ENCODE results near the gene RUNX3. TPM values are rescaled to one million over a fixed set of nuclear protein-coding genes. Genes with fewer than 3 reads are reported as not detected.

Gene RUNX3
- polyA plus RNA-seq, 6 donors from 2014 or later, result 14.7 to 28.7 (median 18.2) TPM

DNA sequence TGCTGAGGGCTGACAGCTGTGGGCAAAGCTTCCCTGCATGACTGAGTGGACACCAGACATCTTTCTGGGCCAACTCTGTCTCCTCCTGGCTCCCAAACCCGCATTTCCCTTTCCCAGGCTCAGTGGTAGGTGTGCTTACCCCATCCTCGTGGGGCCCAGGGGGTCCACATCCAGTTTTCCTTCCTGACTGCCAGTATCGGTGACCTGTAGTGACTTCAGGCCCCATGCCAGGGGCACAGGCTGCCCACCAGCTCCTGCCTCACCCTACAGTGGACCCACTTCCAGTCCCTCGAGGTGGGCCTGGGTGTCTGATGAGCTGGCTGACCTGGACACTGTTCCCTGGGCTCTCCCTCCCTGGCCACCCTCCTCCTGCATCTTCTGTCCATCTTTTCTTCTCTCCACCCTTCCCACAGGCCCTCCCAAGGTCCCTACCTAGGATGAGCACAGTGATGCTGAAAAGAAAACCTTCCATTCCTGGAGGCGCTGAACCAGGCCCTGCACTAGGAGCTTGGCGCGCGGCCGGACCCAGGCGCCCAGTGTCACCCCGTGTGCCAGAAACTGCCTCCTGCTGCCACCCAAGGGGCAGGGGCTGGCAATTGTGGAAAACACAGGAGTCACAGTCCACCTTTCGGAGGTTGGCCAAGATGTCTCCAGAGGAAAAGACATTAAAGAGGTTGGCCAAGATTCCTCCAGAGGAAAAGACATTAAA is 67.1 kb downstream of the RUNX3 start:
- H3K4me1 Mint-ChIP-seq, result peaks cover 7 to 9% (median 8%) of the 10 kb centered on the region in 3 donors
- no peaks in the 10 kb centered on the region for H3K36me3 Mint-ChIP-seq
- H3K4me3 Mint-ChIP-seq, result no peak overlapping the region
- H3K27me3 Mint-ChIP-seq, result peaks cover 6 to 12% (median 11%) of the 10 kb centered on the region in 3 donors
- H3K27ac Mint-ChIP-seq, result no peak overlapping the region
- H3K9me3 Mint-ChIP-seq, result no peaks in the 10 kb centered on the region
- no peak for DNase-seq
- ATAC-seq (ENCODE audit: low read depth in 2 of 2), result no peak

DNA sequence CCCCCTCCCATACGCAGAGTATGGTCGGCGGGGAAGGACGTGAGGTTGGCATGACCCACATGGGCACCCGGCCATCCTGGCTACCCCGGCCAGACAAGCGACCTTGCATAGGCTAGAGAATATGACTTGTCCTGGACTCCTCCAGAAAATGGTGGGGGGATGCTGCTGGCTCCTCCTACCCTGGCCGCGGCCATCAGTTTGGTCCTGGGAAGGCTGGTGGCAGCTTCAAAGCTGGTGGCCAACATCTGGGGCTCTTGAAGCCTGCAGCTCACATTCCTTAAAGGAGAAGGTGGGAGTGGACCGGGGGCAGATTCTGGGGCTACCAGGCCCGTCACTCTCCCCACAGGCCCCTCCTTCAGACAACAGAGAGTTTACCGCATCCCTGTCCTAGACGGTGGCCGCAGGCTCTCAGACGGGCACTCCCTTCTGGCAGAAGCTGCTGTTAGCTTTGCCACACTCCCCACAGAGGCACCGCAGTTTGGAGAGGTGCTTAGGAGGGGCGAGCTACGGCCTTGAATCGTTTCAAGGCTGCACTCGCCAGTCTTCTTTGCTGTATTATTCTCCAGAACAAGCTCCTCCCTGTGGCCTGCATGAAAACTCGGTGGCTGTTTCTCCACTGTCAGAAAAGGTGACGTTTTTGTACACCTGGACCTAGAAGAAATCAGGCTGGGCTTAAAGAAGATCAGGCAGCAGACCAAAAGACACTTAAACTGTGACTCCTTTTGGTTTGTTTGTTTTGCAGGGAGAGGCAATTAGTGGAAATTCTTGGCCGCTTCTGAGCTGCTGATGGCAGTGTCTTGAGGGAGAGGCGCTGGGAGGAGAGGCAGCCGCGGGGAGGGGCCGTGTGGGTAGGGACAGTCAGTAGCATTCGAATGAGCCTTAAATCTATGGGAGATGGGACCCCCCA is 68.0 kb downstream of the RUNX3 start:
- Mint-ChIP-seq H3K4me1 (peaks cover 6 to 8% (median 6%) of the 10 kb centered on the region in 3 donors), H3K4me3 (no peak overlapping the region), H3K9me3 (no peaks in the 10 kb centered on the region), H3K27ac (no peak overlapping the region), H3K27me3 (peaks cover 3 to 12% (median 5%) of the 10 kb centered on the region in 3 donors), H3K36me3 (no peaks in the 10 kb centered on the region)
- no peak for DNase-seq
- no peak for ATAC-seq (ENCODE audit: low read depth in 2 of 2)

DNA sequence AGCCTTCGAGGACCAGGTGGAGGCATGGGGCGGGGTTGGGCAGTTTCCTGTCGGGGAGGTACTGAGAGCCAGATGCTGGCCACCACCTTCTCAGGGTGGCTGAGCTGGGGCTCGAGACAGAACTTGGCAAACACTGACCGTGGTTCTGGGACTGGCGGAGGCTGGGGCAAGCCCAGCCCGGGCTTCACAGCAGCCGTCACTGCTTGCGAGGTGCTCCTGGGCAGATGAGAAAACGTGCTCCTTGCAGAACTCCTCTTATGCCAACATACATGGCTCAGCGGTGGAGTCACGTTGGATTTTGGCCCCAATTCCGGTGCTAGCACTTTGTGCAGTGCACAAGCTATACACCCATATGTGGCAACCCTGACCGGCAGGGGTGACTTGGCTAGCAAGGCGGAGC is 69.2 kb downstream of the RUNX3 start:
- ATAC-seq (ENCODE audit: low read depth in 2 of 2), result no peak
- Mint-ChIP-seq H3K4me3 (no peak overlapping the region), H3K9me3 (no peaks in the 10 kb centered on the region), H3K27me3 (peaks cover 0 to 12% (median 5%) of the 10 kb centered on the region in 3 donors), H3K27ac (no peak overlapping the region), H3K36me3 (no peaks in the 10 kb centered on the region), H3K4me1 (peaks cover 5 to 8% (median 6%) of the 10 kb centered on the region in 3 donors)
- no peak for DNase-seq

DNA sequence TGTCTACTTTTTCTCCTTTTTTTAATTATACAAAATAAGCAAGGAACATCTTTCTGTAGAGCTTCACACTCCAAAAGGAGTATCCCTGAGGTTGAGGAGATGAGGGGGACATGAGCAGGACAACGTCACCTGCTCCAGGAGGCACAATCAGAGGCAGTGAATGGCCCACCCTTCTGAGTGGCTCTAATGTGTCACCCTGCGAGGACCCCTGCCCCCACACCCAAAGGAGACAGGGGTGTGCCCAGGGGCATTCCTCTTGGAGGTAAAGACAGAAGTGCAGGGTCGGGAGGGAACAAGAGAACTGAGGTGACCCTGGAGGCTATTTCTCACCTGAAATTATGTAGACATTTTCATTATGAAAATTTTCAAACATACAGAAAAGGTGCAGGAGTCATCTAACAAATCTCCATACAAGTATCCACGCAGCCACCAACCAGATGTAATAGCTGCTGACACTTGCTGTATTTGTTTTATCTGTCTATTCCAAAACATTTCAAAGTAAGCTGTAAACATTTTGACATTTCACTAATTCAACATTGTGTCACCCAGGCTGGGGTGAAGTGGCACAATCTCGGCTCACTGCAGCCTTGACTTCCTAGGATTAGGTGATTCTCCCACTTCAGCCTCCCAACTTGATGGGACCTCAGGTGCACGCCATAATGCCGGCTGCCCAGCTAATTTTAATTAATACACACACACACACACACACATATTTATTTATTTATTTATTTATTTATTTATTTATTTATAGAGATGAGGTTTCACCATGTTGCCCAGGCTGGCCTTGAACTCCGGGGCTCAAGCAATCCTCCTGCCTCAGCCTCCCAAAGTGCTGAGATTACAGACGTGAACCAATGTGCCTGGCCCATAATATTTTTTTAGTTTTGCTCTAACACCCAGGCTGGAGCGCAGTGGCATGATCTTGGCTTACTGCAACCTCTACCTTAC is 70.7 kb downstream of the RUNX3 start:
- Mint-ChIP-seq H3K27ac (no peak overlapping the region), H3K4me3 (no peak overlapping the region), H3K4me1 (peaks cover 3% of the 10 kb centered on the region in 3 donors), H3K9me3 (no peaks in the 10 kb centered on the region), H3K27me3 (peaks cover 0 to 10% (median 5%) of the 10 kb centered on the region in 3 donors), H3K36me3 (no peaks in the 10 kb centered on the region)
- no peak for DNase-seq
- ATAC-seq (ENCODE audit: low read depth in 2 of 2), result no peak

DNA sequence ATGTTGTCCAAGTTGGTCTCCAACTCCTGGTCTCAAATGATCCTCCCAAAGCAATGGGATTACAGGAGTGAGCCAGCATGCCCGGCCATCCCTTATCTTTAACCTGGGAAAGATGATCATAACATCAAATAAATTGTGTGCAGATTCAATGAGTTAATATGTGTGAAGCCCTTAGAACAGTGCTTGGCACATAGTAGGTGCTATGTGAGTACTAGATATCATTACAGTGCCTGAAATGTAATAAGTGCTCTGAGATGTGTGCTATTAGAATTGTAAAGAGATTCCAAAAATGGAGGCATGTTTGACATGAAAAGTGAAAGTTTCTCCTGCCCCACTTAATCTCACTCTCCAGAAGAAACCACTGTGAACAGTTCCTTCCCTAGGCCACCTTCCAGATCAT is 71.8 kb downstream of the RUNX3 start:
- Mint-ChIP-seq H3K36me3 (no peaks in the 10 kb centered on the region), H3K9me3 (no peaks in the 10 kb centered on the region), H3K4me1 (no peaks in the 10 kb centered on the region), H3K4me3 (no peak overlapping the region), H3K27ac (no peak overlapping the region), H3K27me3 (peaks cover 0 to 6% (median 3%) of the 10 kb centered on the region in 3 donors)
- DNase-seq (no peak), ATAC-seq (ENCODE audit: low read depth in 2 of 2) (no peak)

DNA sequence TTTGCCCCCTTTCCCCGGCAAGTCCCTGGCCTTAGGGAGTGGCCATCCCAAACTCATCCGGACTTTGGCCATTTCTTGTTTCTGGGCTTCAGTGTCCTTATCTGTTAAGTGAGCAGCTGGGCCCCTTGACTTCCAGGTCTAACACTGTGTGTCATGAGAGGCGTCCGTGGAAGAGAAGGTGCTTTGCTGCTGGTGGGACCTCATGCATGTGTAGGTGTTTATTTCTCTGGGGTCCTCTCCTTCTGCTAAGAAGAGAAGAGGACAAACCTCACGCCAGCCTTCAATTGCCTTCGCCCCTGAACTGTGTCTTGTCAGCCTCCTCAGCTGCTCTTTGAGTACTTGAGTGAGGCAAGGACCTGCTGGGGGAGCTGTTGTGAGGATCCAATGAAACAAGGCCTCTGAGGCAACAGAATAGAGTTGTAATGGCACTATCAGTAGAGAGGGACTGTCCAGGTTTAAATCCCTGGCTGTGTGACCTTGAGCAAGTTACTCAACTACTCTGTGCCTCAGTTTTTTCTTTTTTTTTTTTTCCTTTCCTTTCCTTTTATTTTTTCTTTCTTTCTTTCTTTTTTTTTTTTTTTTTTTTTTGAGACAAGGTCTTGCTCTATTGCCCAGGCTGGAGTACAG is 72.5 kb downstream of the RUNX3 start:
- no peak for DNase-seq
- Mint-ChIP-seq H3K36me3 (no peaks in the 10 kb centered on the region), H3K27me3 (peaks cover 0 to 6% (median 0%) of the 10 kb centered on the region in 3 donors), H3K4me1 (no peaks in the 10 kb centered on the region), H3K4me3 (no peak overlapping the region), H3K9me3 (no peaks in the 10 kb centered on the region), H3K27ac (no peak overlapping the region)
- ATAC-seq (ENCODE audit: low read depth in 2 of 2), result no peak

DNA sequence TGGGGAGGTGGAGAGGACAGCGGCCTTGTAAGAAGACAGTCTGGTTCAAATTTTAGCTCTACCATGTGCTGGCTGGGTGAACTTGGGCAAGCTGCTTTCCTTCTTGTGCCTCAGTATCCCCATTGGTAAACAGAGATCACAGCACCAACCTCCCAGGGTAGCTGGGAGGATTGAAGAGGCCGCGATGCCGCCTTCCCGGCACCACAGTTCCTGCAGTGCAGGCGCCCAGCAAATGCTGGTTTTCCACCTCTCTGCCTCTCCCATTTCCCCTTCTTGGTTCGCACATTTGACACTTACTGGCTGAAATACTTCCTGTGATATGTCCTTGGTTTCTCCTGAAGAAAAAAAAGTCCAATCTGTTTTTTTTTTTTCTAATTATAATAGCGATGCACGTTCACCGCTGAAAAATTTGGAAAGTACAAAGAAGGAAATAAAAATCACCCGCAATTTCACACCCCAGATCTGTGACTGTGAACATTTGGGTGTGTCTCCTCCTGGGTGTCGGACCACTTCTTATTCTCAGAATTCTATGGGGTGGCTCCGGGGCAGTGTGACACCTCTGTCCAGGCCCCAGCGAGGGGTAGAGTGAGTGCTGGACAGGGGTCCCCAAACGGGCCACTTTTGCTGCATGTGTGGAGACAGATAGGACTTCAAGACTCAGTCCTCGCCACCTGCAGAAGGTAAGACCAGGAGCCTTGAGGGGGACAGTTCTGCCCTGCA is 73.1 kb downstream of the RUNX3 start:
- Mint-ChIP-seq H3K27ac (no peak overlapping the region), H3K27me3 (peaks cover 0 to 6% (median 0%) of the 10 kb centered on the region in 3 donors), H3K9me3 (no peaks in the 10 kb centered on the region), H3K4me1 (no peaks in the 10 kb centered on the region), H3K36me3 (no peaks in the 10 kb centered on the region), H3K4me3 (peak overlapping the region in 1 of 8 donors; percentile 7)
- DNase-seq (no peak), ATAC-seq (ENCODE audit: low read depth in 2 of 2) (no peak)

DNA sequence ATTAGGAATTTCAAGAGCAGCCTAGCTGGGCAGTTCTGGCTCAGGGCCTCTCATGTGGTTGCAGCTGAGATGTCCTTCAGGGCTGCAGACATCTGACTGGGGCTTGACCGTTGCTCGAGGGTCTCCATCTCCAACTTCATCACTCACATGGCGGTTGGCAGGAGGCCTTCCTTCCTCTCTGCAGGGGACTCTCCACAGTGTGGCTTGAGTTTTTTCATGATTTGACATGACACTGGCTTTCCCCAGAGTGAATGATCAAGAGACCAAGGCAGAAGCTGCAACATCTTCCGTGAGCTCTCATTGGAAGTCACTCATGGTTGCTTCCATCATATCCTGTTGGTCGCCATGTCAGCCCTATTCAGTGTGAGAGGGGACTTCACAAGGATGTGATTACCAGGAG is 74.6 kb downstream of the RUNX3 start:
- peaks cover 0 to 6% (median 0%) of the 10 kb centered on the region in 3 donors for H3K27me3 Mint-ChIP-seq
- no peak overlapping the region for H3K4me3 Mint-ChIP-seq
- H3K4me1 Mint-ChIP-seq, result no peaks in the 10 kb centered on the region
- DNase-seq (no peak), ATAC-seq (ENCODE audit: low read depth in 2 of 2) (no peak)
- H3K27ac Mint-ChIP-seq, result no peak overlapping the region
- no peaks in the 10 kb centered on the region for H3K36me3 Mint-ChIP-seq
- no peaks in the 10 kb centered on the region for H3K9me3 Mint-ChIP-seq

DNA sequence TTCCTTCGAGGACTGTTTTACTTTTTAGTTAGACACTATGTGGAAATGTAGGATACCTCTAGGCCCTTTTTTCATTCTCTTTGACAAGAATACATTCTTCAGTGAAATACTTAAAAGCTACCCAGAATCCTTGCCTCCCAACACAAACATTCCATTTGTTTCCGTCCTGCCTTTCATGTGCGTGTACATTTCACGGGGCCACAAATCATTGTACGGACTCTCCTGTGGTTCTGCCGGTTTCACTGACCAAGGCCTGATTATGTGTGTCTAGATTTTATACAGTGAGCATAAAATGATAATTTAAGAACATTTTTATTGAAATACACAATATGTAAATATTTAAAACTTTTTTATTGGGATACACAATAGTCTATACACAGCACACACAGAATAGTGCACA is 76.4 kb downstream of the RUNX3 start:
- Mint-ChIP-seq H3K4me3 (no peak overlapping the region), H3K9me3 (no peaks in the 10 kb centered on the region), H3K4me1 (peaks cover 9 to 12% (median 11%) of the 10 kb centered on the region in 3 donors), H3K27ac (no peak overlapping the region), H3K27me3 (peaks cover 0 to 6% (median 0%) of the 10 kb centered on the region in 3 donors), H3K36me3 (no peaks in the 10 kb centered on the region)
- DNase-seq (no peak), ATAC-seq (ENCODE audit: low read depth in 2 of 2) (no peak)

DNA sequence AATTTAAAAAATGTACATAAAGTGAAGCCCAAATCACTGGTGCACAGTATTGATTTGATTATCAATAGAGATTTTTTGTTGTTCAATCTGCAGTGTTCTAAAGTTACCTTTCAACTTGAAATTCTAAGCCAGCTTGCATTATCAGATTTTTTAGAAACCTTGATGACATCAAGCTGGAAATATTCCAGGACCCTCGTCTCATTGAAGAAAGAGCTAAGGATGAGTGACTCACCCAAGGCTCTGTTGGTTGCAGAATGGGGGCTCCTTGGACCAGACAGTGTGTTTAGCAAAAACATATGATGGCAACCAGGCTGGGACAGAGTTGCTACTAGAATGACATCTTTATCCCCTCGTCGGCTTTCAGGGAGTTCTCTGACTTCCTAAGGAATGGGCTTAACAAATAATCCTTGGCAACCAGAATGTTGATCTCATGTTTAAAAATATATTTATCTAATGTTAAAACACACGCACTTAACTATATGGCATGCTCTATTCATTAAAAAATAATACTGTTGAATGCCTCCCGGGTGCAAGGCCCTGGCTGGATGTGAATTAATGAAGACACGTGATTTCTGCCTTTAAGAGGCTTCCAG is 79.7 kb downstream of the RUNX3 start:
- Mint-ChIP-seq H3K27ac (peak overlapping the region in 1 of 6 donors; percentile 33), H3K4me3 (peak overlapping the region in 2 of 8 donors; percentile 31 to 36), H3K4me1 (peaks cover 14 to 16% (median 16%) of the 10 kb centered on the region in 3 donors), H3K9me3 (no peaks in the 10 kb centered on the region), H3K27me3 (no peaks in the 10 kb centered on the region), H3K36me3 (no peaks in the 10 kb centered on the region)
- ATAC-seq (ENCODE audit: low read depth in 2 of 2) (no peak), DNase-seq (no peak)

DNA sequence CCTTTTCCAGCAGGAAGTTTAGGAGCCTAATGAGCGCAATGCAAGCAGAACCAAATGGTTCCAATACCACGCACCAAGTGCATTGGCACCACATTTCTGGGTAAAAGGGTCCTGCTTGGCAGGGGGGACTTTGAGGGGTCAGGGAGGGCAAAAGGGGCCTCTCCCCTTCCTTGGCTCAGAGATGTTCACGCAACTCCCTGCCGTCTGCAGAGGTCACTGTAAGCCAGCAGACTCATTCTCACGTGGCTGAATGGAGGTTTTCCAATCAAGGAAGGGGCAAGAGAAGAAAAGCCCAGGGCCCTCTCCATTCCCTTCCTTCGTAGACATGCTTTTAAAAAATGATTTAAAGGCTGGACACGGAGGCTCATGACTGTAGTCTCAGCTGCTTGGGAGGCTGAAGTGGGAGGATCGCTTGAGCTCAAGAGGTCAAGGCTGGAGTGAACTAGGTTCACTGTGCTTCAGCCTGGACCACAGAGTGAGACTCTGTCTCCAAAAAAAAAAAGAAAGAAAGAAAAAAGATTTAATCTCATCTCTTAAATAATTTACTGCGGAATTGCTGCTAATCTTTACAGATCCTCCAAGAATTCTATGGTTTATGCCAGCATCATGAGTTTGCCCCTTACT is 80.3 kb downstream of the RUNX3 start:
- no peak for ATAC-seq (ENCODE audit: low read depth in 2 of 2)
- no peaks in the 10 kb centered on the region for H3K36me3 Mint-ChIP-seq
- H3K4me1 Mint-ChIP-seq, result peaks cover 14 to 16% (median 16%) of the 10 kb centered on the region in 3 donors
- H3K4me3 Mint-ChIP-seq, result peak overlapping the region in 7 of 8 donors; percentile 12 to 89 (median 70)
- DNase-seq, result no peak
- peak overlapping the region in 5 of 6 donors; percentile 11 to 88 (median 77) for H3K27ac Mint-ChIP-seq
- no peaks in the 10 kb centered on the region for H3K9me3 Mint-ChIP-seq
- H3K27me3 Mint-ChIP-seq, result no peaks in the 10 kb centered on the region
